Right cardiac atrium (tissue), 5 donors: Measurements from ENCODE around the gene BHLHE40. TPM values are rescaled to one million over a fixed set of nuclear protein-coding genes. Genes with fewer than 3 reads are reported as not detected.

Experiments
- ATAC-seq, 2 donors: fragments of 200-7000 bp; cut with Tn5 transposase; one replicate each; pipeline versions ENCODE4 v1.8.0 to v1.9.1; 2020; ENCODE audit warnings: moderate library complexity in 2 of 2, mild to moderate bottlenecking in 1 of 2
- DNase-seq, 3 donors: peaks; one replicate each; pipeline ENCODE4 v3.0.0-alpha.2; 2020
- H3K27ac ChIP-seq: one replicate; pipeline ENCODE4 v1.5.1; 2013; ENCODE audit warnings: mild to moderate bottlenecking, low read length, control low read depth, moderate library complexity
- H3K27me3 ChIP-seq: one replicate; pipeline ENCODE4 v1.6.1; 2013; ENCODE audit not compliant: control insufficient read depth, insufficient read depth
- H3K4me1 ChIP-seq: one replicate; pipeline ENCODE4 v1.6.1; 2013; ENCODE audit warnings: low read length; ENCODE audit not compliant: control insufficient read depth, insufficient read depth
- H3K4me3 ChIP-seq: one replicate; pipeline ENCODE4 v1.5.1; 2013; ENCODE audit warnings: low read length, control low read depth
- H3K9me3 ChIP-seq: one replicate; pipeline ENCODE4 v1.6.1; 2013; ENCODE audit warnings: low read length; ENCODE audit not compliant: control insufficient read depth
- WGBS: extraction: QIAGEN DNeasy Blood & Tissue Kit; methylation state at CpG from one replicate; pipeline ENCODE4 v1.1.7; 2013; 5-methylcytosine and 5-hydroxymethylcytosine counted together
- intact Hi-C, 4 donors: fragments of 100-400 bp; cut with DNase I; formaldehyde crosslinking; loops; one replicate each; pipeline versions ENCODE4 v1.11.0 to v1.14.0; 2022 to 2023
- long read RNA-seq, 4 donors: library from polyadenylated mRNA; unstranded; transcript quantifications; one replicate each; pipeline ENCODE4 v2.0.0, GENCODE V29; 2020 to 2021
- polyA plus RNA-seq: library from polyadenylated mRNA; stranded (reverse); fragments of 200-250 nt; gene quantifications from one replicate; pipeline ENCODE4 v1.2.3, GENCODE V29; 2013
- total RNA-seq, 4 donors: library from RNA; stranded (reverse); fragmentation: NEBNext Ultra II Directional; extraction: Animal tissue kit (Norgen Biotek cat#: 25700); gene quantifications; one replicate each; pipeline ENCODE4 v1.2.1, GENCODE V29; 2021
- donor health status: healthy with polysubstance abuse.
- donor health status: DM: no; HTN: yes; CAD: no.
- donor health status: DM: no; HTN: no; CAD: no.
- donor health status: DM: no; HTN: yes; CAD: no; lungs with severe emphysema.
- donor health status: DM: yes; HTN: yes; CAD: no.

Gene BHLHE40
- total RNA-seq = 10 to 100 TPM; 33.6 to 65.9 (median 39.2) TPM
- 22.9 TPM for polyA plus RNA-seq
- long read RNA-seq, donor 1, transcript BHLHE40-201 (5 exons, 3,473 nt) = major isoform, 15 of 37 reads
- long read RNA-seq, donor 1, partial matches to known transcripts = 6 of 37 reads
- long read RNA-seq, donor 1, other reads (novel, unspliced or antisense) = 15 of 37 reads
- long read RNA-seq, donor 2, transcript BHLHE40-201 (5 exons, 3,473 nt) = major isoform, 7 of 13 reads
- long read RNA-seq, donor 2, partial matches to known transcripts = 2 of 13 reads
- long read RNA-seq, donor 2, other reads (novel, unspliced or antisense) = 4 of 13 reads
- long read RNA-seq, donor 3, transcript BHLHE40-201 (5 exons, 3,473 nt) = major isoform, 90 of 150 reads
- long read RNA-seq, donor 3, partial matches to known transcripts = 52 of 150 reads
- long read RNA-seq, donor 3, other reads (novel, unspliced or antisense) = 6 of 150 reads
- long read RNA-seq, donor 4, transcript BHLHE40-201 (5 exons, 3,473 nt) = major isoform, 11 of 24 reads
- long read RNA-seq, donor 4, partial matches to known transcripts = 12 of 24 reads
- long read RNA-seq, donor 4, other reads (novel, unspliced or antisense) = 1 of 24 reads

DNA sequence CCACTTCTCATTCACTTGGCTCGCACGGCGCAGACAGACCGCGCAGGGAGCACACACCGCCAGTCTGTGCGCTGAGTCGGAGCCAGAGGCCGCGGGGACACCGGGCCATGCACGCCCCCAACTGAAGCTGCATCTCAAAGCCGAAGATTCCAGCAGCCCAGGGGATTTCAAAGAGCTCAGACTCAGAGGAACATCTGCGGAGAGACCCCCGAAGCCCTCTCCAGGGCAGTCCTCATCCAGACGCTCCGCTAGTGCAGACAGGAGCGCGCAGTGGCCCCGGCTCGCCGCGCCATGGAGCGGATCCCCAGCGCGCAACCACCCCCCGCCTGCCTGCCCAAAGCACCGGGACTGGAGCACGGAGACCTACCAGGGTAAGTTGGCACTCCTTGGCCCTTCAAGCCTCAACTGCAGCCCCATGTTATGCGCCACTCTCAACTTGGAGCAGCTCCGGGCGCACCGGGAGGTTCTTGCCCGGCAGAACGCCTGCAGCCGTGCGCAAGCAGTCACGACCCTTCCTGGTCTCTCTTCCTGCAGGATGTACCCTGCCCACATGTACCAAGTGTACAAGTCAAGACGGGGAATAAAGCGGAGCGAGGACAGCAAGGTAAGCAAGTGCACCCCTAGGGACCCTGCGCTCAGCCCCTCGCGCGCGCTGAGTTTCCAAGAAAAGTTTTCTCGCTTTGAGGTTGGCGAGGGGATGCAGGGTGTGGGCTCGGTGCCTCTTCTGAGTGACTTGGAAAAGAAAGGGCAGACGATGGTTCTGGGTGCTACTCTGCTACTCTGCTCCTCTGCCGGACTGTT, at the start of gene BHLHE40:
TSS of gene BHLHE40 (plus strand) at position 10 of the 801 bp plus-strand sequence. CDS start at position 292, 282 bp downstream.
- DNase-seq (peak in 2 of 3 donors; percentile 81), ATAC-seq (peak; percentile 44 to 45)
- under 1% methylated on average over 51 of the region's 51 CpGs for WGBS
- Histone ChIP-seq H3K9me3 (no peaks in the 10 kb centered on the region), H3K27ac (peak within 1 kb of the TSS; percentile 99), H3K4me1 (peaks cover 2% of the 10 kb centered on the region), H3K27me3 (no peaks in the 10 kb centered on the region), H3K4me3 (peak within 1 kb of the TSS; percentile 64)
- intact Hi-C loops = loop anchor here (5.0 to 10.0 kb wide), 6 partner anchors 38 to 257 kb away; no protein-coding TSS in a partner anchor

- no peak for DNase-seq
- 69% methylated on average over 1 of the region's 1 CpG for WGBS
- H3K4me3 ChIP-seq = no peak overlapping the region
- H3K27ac ChIP-seq = no peak overlapping the region
- ATAC-seq = no peak
- H3K4me1 ChIP-seq = no peaks in the 10 kb centered on the region
- no peaks in the 10 kb centered on the region for H3K27me3 ChIP-seq
- intact Hi-C loops = no loop called here
- no peaks in the 10 kb centered on the region for H3K9me3 ChIP-seq
These were observed 48.7 kb upstream of the BHLHE40 start for GRCh38 chr3:4930501-4930900.

- WGBS = 82% methylated on average over 3 of the region's 3 CpGs
- H3K4me1 ChIP-seq = no peaks in the 10 kb centered on the region
- intact Hi-C loops = no loop called here
- DNase-seq (no peak), ATAC-seq (no peak)
- no peaks in the 10 kb centered on the region for H3K27me3 ChIP-seq
- no peak overlapping the region for H3K27ac ChIP-seq
- no peak overlapping the region for H3K4me3 ChIP-seq
- no peaks in the 10 kb centered on the region for H3K9me3 ChIP-seq
These were observed 45.2 kb upstream of the BHLHE40 start for GRCh38 chr3:4934050-4934449.

DNA sequence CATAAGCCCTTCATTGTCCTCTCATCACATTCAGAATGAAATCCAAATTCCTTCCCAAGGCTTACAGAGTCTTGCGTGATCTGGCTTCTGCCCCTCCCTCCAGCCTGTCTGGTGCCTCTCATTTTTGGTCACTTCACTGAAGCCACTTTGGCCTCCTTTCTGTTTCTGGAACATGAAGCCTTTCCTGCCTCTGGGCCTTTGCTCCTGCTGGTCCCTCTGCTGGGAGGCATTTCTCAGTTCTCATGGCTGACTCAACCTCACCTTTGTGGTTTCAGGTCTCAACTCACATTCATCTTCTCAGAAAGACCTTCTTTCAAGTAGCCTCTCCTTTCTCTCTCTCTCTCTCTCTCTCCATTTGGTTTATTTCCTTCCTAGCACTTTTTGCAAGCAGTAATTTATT, 43.9 kb upstream of the BHLHE40 start:
- no peaks in the 10 kb centered on the region for H3K4me1 ChIP-seq
- no peak for ATAC-seq
- intact Hi-C loops = no loop called here
- no peaks in the 10 kb centered on the region for H3K9me3 ChIP-seq
- H3K4me3 ChIP-seq = no peak overlapping the region
- no peak overlapping the region for H3K27ac ChIP-seq
- no peaks in the 10 kb centered on the region for H3K27me3 ChIP-seq
- 100% methylated on average over 1 of the region's 1 CpG for WGBS
- DNase-seq = no peak

GRCh38 chr3:4936982-4937614, 42.1 kb upstream of the BHLHE40 start:
- Histone ChIP-seq H3K27ac (no peak overlapping the region), H3K4me3 (no peak overlapping the region), H3K27me3 (no peaks in the 10 kb centered on the region), H3K9me3 (no peaks in the 10 kb centered on the region), H3K4me1 (no peaks in the 10 kb centered on the region)
- 91% methylated on average over 6 of the region's 6 CpGs for WGBS
- ATAC-seq (peak in 1 of 2 donors; percentile 50), DNase-seq (no peak)
- intact Hi-C loops = no loop called here

DNA sequence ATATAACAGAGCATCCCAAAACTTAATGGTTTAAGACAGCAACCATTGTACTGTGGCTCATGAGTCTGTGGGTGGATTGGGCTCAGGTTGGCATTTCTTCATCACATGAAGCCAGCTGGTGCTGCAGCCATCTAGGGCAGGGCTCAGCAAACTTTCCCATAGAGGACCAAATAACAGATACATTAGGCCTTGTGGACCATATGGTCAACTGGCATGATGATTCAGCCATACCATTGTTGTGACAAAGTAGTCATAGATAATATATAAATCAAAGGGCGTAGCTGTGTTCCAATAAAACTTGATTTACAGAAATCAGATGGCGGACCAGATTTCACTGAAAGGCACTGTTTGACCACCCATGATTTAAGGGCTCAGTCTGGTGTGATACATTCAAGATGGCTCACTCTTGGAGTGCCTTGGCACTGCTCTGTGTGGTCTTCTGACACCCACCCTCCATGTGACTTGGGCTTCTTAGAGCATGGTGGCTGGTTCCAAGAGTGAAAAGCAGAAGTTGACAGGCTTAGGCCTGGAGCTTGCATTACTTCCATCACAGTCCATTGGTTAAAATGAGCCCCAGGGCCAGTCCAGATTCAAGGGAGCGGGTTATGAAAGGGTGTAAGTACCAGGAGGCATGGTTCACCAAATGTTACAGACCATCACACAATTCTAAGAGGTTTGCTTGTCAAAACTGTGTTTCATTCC, 40.8 kb upstream of the BHLHE40 start:
- intact Hi-C loops = no loop called here

DNA sequence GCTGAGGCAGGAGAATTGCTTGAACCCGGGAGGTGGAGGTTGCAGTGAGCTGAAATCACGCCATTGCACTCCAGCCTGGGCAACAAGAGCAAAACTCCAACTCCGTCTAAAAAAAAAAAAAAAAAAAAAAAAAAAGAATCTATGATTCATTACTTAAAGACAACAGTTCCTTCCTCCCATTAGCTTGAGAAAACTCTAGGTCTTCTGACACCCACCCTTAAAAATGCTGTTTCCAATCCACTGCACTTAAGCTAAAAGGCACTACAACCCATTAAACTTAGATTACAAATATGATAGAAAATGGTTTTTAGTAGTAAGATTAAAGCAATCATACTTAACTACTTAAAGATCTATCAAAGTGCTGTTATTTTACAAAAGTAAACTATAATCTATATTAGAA, 40.0 kb upstream of the BHLHE40 start:
- Histone ChIP-seq H3K27ac (no peak overlapping the region), H3K27me3 (no peaks in the 10 kb centered on the region), H3K4me3 (no peak overlapping the region), H3K9me3 (no peaks in the 10 kb centered on the region), H3K4me1 (no peaks in the 10 kb centered on the region)
- intact Hi-C loops = no loop called here
- ATAC-seq (no peak), DNase-seq (no peak)
- 91% methylated on average over 3 of the region's 3 CpGs for WGBS

More for the DNA sequence above, 40.8 kb upstream of the BHLHE40 start:
- no peaks in the 10 kb centered on the region for H3K27me3 ChIP-seq
- DNase-seq = no peak
- ATAC-seq = no peak
- no peaks in the 10 kb centered on the region for H3K9me3 ChIP-seq
- H3K27ac ChIP-seq = no peak overlapping the region
- H3K4me3 ChIP-seq = no peak overlapping the region
- WGBS = 97% methylated on average over 3 of the region's 3 CpGs
- no peaks in the 10 kb centered on the region for H3K4me1 ChIP-seq

- 97% methylated on average over 4 of the region's 4 CpGs for WGBS
- intact Hi-C loops = no loop called here
- ATAC-seq (no peak), DNase-seq (no peak)
- H3K27ac ChIP-seq = no peak overlapping the region
- H3K27me3 ChIP-seq = no peaks in the 10 kb centered on the region
- no peaks in the 10 kb centered on the region for H3K9me3 ChIP-seq
- H3K4me3 ChIP-seq = no peak overlapping the region
- H3K4me1 ChIP-seq = no peaks in the 10 kb centered on the region
These were observed 38.3 kb upstream of the BHLHE40 start for GRCh38 chr3:4940985-4941384.

DNA sequence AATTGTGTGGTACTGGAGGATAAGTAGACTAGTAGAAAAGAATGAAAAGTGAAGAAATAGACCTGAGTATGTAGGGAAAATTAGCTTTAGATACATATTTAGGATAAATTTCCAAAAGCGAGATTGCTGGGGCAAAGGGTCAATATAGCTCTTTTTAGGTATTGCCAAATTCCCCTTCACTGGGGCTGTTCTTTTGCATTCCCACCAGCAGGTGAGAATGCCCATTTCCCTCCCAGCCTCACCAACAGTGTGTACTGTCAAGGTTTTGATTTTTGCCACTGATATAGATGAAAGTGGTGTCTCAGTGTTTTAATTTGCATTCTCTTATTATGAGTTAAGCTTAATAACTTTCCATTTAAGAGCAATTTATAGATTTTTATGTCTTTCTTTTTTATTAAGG, 35.7 kb upstream of the BHLHE40 start:
- intact Hi-C loops = no loop called here
- DNase-seq = no peak
- WGBS = 92% methylated on average over 1 of the region's 1 CpG
- H3K27me3 ChIP-seq = no peaks in the 10 kb centered on the region
- H3K9me3 ChIP-seq = no peaks in the 10 kb centered on the region
- no peak for ATAC-seq
- H3K4me3 ChIP-seq = no peak overlapping the region
- H3K27ac ChIP-seq = no peak overlapping the region
- no peaks in the 10 kb centered on the region for H3K4me1 ChIP-seq

DNA sequence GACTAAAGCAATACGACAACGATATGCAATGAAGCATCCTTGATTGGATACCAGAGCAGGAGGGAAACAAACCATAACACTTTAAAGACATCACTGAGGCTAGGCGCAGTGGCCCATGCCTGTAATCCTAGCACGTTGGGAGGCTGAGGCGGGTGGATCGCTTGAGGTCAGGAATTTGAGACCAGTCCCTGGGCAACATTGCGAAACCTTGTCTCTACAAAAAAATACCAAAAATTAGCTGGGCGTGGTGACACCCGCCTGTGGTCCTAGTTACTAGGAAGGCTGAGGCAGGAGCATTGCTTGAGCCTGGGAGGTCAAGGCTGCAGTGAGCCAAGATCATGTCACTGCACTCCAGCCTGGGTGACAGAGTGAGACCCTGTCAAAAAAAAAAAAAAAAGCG, 33.9 kb upstream of the BHLHE40 start:
- H3K27ac ChIP-seq = no peak overlapping the region
- DNase-seq = peak in 1 of 3 donors; percentile 19
- WGBS = 96% methylated on average over 10 of the region's 10 CpGs
- ATAC-seq = no peak
- H3K27me3 ChIP-seq = no peaks in the 10 kb centered on the region
- H3K9me3 ChIP-seq = no peaks in the 10 kb centered on the region
- no peaks in the 10 kb centered on the region for H3K4me1 ChIP-seq
- intact Hi-C loops = no loop called here
- no peak overlapping the region for H3K4me3 ChIP-seq
